Measurements from ENCODE around the gene SNRK.

SNRK gene

GRCh38 chr3:43270078-43270477 lies 16.3 kb upstream of the SNRK start:
- DNase-seq, result no peak

DNA sequence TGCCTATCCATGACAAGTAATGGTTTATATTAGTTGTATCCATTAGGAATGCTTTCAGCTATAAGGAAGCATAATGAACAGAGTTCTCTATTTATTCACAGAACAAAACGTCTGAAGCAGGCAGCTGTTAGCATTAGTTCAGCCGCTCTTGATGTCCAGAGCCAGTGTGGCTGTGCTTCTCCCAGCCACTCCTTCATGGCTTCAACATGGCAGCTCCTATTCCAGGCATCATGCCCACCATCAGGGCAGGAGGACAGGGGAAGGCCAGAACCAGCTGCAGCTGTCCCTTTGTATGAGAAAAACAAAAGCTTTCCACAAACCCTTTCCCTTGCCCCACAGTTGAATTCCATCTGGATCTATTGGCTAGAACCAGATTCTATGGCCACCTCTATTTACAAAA lies 12.9 kb upstream of the SNRK start:
- no peak for DNase-seq

GRCh38 chr3:43279082-43279481 lies 7.3 kb upstream of the SNRK start:
- no peak for DNase-seq

DNA sequence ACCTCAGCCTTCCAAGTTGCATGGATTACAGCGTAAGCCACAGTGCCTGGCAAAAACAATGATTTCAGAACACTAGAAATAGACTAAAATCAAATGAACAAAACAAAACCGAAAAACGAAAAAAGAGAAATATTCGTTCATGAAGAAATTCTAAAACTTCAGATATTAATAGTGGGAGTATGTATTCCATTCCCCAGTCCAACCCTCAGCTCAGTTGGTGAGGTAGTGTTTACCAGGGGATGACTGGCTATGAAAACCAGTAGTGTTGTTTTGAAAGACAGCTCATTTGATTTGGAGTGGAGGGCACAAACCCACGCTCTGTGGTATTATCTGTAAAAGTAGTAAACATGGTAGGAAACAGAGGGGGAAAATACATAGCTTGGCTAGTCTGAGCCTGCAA lies 6.8 kb upstream of the SNRK start:
- DNase-seq, result no peak

- no peak for DNase-seq
Observed at GRCh38 chr3:43281020-43281419, 5.3 kb upstream of the SNRK start.

DNA sequence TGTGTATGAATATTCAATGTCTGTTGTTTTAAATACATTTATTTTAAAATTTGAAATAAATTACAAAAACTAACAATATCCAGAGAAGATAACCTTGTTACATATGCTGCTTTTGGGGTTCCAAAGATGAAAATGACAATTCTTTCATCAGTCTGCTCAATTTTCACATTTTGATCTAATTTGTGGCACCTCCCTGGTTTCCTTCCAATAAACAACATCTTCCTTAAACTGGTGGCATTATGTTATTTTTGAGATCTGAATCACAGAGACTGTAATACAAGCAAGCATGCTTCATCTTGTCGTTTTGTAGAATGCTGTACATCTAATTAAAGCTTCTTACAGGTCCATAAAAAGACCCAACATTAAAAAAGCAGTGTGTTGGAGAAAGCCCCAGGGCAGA lies 2.2 kb upstream of the SNRK start:
- DNase-seq, result no peak

DNA sequence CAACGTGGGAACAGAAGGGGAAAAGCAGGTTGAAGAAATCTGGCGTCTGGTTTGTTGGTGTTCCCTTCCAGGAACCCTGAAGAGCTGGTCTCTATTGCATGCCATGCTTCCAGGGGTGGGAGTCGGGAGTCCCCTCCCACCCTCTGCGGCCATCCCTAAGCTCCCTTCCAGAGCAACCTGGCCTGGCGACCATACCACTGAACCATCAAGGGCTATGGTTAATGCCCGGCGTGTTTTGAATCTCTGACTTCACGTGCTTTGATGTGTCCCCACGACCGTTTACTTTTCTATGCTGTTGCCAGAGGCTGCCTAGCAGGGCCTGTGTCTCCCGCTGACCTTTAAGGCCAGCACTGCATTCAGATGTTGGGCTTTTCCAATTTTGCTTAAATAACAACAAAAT lies 696 bp upstream of the SNRK start:
- DNase-seq, result no peak

DNA sequence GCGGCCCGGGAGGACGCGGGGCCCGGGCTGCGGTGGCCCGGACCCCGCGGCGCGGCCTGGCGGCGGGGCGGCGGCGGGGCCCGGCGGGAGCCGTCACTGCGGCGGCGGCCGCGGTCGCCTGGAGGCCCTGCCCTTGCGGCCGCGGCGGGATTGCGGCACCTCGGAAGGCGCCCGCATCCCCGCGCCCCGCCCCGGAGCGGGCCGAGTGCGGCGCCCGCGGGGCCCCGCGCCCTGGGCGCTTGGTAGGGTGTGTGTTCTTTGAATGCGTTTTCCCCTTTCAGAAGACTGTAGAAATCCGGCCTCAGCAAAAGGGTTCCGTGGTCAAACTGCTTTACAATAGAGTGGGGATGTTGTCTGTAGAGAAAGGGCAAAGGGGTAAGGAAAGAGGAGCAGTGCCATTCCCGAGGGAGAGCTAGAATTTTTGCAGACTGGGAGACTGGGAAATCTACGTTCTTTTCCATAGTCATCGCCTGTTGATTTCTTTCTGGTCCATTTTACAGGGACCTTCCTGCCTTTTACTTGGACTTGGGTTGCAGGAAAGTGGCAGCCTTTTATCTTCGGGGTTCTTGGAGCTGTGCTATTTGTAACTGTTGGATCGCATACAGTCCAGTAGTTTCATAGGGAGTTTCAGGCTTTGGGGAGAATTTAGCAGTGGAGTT lies 630 bp downstream of the SNRK start:
- DNase-seq, result peak in 3 of 5 donors; percentile 18 to 46 (median 29)

DNA sequence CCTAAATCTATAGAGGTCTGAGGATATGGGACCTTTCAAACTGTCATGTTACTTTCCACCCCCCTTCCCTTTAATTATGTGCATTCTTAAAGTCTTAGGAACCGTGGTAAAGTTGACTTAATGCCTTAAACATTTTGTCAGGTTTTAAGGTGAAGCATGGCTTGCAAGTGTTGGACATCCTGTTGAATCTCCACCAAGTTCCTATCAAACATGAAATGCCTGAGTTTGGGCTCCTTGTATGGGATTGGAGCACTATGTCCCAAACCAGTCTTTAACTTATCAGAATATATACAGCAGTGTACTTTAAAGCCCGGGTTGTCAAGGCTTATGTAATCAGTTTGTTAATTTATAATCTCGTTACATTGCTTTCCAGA lies 1.1 kb downstream of the SNRK start:
- no peak for DNase-seq

DNA sequence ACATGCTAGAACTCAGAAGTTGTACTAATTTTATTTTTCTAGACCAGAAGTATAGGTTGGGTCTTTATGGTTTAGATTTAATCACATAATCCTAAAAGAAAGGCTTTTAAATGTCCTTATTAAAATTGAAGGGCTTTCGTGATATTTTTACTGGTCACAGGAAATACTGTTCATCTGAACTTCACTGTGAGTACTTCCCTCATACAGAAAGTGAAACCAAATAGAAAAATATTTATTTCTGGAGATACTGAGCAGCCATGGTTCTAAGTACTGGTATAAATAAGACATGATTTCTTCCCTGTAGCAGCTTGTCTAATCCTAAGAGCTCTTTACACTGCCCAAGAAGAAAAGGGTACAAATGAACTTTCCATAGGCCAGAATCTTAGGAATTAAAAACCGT lies 2.0 kb downstream of the SNRK start:
- peak in 1 of 5 donors; percentile 57 for DNase-seq

- DNase-seq, result no peak
Observed at GRCh38 chr3:43288850-43289249, 2.5 kb downstream of the SNRK start.

DNA sequence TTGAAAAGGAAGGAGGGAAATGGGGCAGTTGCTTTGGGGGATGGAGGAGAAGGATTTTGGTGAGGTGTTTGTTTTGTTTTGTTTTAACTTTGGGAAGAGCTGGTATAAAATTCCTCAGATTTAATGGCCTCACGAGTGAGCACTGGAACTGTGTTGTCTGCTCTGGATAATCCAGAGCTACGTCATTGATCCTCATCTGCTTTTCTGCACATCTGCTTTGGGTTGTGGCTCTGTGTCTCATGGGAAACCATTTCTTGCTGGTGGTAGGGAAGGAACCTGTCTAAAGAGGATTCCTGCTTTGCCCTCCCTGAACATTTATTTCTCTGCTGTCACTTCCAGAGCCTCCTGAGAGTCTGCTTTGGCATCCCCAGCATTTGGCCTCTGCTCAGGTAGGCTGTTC lies 3.1 kb downstream of the SNRK start:
- no peak for DNase-seq

- DNase-seq, result no peak
Observed at GRCh38 chr3:43289841-43290470, 3.6 kb downstream of the SNRK start.

- DNase-seq, result peak in 1 of 5 donors; percentile 29
Observed at GRCh38 chr3:43290956-43291355, 4.6 kb downstream of the SNRK start.

- DNase-seq, result no peak
Observed at GRCh38 chr3:43291546-43291945, 5.2 kb downstream of the SNRK start.

- DNase-seq, result no peak
Observed at GRCh38 chr3:43294975-43295374, 8.6 kb downstream of the SNRK start.

GRCh38 chr3:43296565-43296964 lies 10.2 kb downstream of the SNRK start:
- DNase-seq, result peak; percentile 33 to 87 (median 48)

- no peak for DNase-seq
Observed at GRCh38 chr3:43298292-43298691, 12.0 kb downstream of the SNRK start.

- no peak for DNase-seq
Observed at GRCh38 chr3:43298761-43299160, 12.4 kb downstream of the SNRK start.

DNA sequence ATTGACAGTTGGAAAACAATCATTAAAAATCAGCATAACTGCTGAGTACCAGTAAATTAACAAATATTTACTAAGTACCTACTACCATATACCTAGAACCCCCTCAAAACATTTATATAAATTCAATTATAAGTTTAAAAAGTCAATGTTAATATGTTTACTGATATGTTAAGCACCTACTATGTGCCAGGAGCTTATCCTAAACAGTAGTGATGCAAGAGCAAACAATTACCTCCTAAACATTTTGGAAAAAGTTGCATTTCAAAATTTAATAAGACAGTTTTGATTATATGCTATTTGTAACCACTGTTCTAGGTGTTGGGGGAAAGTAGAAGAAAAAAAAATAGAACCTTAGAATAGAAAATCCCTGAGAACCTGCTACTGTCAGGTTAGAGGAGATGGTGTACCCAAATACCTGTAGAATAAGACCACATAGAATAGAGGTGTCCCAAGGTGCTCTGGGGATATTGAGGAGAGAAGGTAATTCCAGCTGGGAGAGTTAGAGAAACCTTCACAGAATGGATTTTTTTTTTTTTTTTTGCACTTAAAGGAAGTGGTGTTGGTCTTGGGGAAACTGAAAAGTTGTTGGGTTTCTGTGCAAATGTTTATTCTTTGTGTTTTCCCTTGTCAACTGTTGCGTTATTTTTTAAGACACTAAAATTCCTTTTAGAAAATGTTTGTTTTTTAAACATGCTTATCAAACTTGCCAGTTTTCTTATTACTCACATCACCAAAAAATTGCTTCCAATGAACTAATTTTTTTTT lies 16.0 kb downstream of the SNRK start:
- DNase-seq, result no peak

- DNase-seq, result no peak
Observed at GRCh38 chr3:43304126-43304525, 17.8 kb downstream of the SNRK start.

- DNase-seq, result no peak
Observed at GRCh38 chr3:43307226-43307625, 20.9 kb downstream of the SNRK start.

DNA sequence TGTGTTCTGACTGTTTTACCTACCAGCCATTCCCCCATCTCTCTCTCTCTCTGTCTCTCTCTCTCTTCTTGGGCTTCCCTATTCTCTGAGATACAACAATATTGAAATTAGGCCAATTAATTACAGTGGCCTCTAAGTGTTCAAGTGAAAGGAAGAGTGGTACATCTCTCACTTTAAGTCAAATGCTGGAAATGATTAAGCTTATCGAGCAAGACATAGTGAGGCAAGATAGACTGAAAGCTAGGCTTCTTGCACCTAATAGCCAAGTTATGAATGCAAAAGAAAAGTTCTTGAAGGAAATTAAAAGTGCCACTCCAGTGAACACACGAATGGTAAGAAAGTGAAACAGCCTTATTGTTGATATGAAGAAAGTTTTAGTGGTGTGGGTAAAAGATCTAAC lies 21.3 kb downstream of the SNRK start:
- no peak for DNase-seq
